ENCODE results near the gene LIN52.

The LIN52 gene

GRCh38 chr14:74238974-74239847 lies 154.5 kb downstream of the LIN52 start, which contains the start of gene VSX2:
TSS of gene VSX2 (plus strand) at chr14:74239449. CDS start at chr14:74239562, 113 bp downstream.
- no peak for FAIRE-seq

- no peak for FAIRE-seq
Observed at GRCh38 chr14:74239848-74240793, 155.4 kb downstream of the LIN52 start.

- no peak for FAIRE-seq
Observed at GRCh38 chr14:74240794-74241651, 156.3 kb downstream of the LIN52 start.

- no peak for FAIRE-seq
Observed at GRCh38 chr14:74241652-74242017, 156.9 kb downstream of the LIN52 start.

- FAIRE-seq = no peak
Observed at GRCh38 chr14:74242021-74242779, 157.4 kb downstream of the LIN52 start.

GRCh38 chr14:74242780-74243042 lies 158.0 kb downstream of the LIN52 start:
- no peak for FAIRE-seq

GRCh38 chr14:74243051-74243450 lies 158.3 kb downstream of the LIN52 start:
- FAIRE-seq = no peak

GRCh38 chr14:74244115-74244514 lies 159.4 kb downstream of the LIN52 start:
- FAIRE-seq = no peak

GRCh38 chr14:74245292-74245691 lies 160.5 kb downstream of the LIN52 start:
- FAIRE-seq = no peak

DNA sequence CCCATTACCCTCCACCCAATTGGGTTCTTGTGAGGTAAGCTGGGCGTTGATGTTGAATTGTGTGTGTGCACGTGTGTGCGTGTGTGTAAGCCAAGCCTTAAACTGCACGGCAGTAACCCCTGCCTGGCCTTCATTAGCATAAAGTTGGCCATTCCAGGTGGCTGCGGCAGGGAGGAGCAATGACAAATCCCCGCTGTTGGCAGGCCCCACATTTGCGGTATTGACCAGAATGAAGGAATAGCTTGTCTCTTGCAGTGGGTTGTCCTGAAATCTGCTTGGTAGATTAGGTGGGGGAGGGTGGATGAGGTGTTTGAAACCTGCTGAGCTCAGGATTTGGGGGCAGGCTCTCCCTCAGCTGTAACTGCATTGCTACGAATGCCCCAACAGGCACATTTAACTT lies 161.8 kb downstream of the LIN52 start:
- no peak for FAIRE-seq

GRCh38 chr14:74248017-74248416 lies 163.3 kb downstream of the LIN52 start:
- no peak for FAIRE-seq

GRCh38 chr14:74249433-74250375 lies 164.9 kb downstream of the LIN52 start:
- FAIRE-seq = no peak
